Measurements from ENCODE around the gene BNC2.
A peak's percentile ranks its signal among the peaks of the same experiment; 100 is the strongest.

BNC2 gene

DNA sequence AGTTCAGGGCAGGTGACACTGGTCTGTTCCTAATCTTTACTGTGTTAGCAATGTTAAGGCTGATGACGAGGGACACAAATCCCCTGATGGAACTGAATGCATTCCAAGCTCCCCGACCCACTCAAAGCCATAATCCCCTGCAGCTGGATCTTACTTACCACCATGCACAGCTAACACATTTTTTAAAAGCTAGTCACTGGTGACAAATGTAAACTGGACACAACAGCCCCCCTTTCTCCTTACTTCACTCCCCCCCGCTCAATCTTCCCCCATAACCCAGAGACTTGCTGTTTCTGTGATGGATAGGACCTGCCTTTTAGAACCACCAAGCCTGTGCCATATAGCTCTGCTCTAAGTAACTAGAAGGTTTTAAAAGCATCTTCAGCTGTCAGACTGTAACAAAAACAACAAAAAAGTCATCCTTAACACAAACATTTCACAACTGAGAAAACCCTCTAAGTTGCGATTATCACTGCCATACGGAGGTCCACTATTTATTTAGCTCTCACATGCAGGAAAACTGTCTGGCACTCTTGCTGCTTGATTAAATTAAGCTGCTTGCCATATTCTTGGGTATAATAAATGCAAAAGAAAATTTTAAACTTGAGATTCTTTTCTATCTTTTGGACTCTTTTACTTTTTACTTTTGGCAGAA is 44.4 kb downstream of the BNC2 start:
- H3K4me1 ChIP-seq, result peaks cover 8% of the 10 kb centered on the region; the same call in 1 of the 2 replicates
- TF ChIP-seq, protein P1, sequence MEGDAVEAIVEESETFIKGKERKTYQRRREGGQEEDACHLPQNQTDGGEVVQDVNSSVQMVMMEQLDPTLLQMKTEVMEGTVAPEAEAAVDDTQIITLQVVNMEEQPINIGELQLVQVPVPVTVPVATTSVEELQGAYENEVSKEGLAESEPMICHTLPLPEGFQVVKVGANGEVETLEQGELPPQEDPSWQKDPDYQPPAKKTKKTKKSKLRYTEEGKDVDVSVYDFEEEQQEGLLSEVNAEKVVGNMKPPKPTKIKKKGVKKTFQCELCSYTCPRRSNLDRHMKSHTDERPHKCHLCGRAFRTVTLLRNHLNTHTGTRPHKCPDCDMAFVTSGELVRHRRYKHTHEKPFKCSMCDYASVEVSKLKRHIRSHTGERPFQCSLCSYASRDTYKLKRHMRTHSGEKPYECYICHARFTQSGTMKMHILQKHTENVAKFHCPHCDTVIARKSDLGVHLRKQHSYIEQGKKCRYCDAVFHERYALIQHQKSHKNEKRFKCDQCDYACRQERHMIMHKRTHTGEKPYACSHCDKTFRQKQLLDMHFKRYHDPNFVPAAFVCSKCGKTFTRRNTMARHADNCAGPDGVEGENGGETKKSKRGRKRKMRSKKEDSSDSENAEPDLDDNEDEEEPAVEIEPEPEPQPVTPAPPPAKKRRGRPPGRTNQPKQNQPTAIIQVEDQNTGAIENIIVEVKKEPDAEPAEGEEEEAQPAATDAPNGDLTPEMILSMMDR (IDR thresholded peaks at IDR 0.05; ENCODE audit: low read depth, low read length), result no peak
- no peak for DNase-seq

DNA sequence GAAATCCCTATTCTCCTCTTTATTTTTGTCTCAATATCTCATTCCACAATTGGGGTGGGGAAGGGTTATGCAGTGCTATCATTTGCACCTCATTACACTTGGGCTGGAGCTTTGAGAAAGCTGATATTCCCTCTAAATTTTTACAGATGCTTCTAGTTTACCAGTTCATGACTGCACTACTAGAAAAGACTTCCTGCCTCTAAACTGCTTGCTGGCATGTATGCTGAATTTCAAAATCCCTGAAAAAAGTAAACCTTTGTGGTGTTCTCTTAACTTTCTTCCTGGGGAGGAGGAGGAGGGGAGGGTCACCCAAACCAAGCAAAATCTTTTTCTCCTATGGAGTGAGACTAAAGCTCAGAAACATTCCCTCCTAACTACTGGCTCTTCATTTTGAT is 45.1 kb downstream of the BNC2 start:
- TF ChIP-seq, protein P1 (IDR thresholded peaks at IDR 0.05; ENCODE audit: low read depth, low read length), result no peak
- H3K4me3 ChIP-seq (ENCODE audit: low read depth, low read length), result no peak overlapping the region
- H3K36me3 ChIP-seq, result no peaks in the 10 kb centered on the region
- no peaks in the 10 kb centered on the region for H3K27me3 ChIP-seq
- peaks cover 8% of the 10 kb centered on the region; the same call in 1 of the 2 replicates for H3K4me1 ChIP-seq
- no peaks in the 10 kb centered on the region for H3K9me3 ChIP-seq
- no peak for DNase-seq

More for the DNA sequence above, 44.4 kb downstream of the BNC2 start:
- H3K36me3 ChIP-seq, result no peaks in the 10 kb centered on the region
- H3K9me3 ChIP-seq, result no peaks in the 10 kb centered on the region
- no peak overlapping the region for H3K4me3 ChIP-seq (ENCODE audit: low read depth, low read length)
- H3K27me3 ChIP-seq, result no peaks in the 10 kb centered on the region

DNA sequence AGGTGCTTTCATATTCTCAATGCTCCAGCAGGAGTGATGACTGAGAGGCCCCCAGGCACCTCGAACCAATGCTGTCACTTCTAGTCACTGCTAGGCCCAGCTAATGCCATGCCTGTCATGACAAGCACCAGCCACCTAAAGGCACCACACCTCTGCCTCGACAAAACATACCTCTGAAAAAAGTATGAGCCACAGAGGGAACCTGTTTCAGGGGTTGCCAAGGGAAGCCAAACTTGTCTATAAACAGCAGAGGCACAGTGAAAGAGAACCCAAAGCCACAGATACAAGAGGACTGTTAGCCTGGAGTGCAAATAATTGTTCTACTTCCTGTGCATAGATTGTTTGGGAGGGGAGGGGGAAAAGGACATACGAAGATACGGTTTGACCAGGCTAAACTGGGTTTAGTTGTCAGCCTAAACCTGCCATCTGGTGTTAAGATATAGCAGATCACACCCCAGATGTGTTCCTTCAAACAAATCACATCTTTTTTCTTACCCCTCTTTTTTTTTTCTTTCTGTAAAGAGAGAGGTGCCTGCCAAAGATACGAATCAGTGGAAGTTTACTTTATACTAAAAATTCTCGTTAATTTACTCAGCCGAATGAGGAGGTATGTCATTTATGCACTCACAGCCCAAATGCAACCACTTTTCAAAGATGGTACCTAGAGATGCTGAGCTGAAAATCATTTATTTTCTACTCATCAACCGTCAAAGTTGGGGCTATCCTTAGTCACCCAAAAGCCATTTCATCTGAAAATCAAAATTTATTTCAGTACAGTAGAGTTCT is 45.7 kb downstream of the BNC2 start:
- Histone ChIP-seq H3K9me3 (no peaks in the 10 kb centered on the region), H3K36me3 (no peaks in the 10 kb centered on the region), H3K27me3 (no peaks in the 10 kb centered on the region), H3K4me1 (peaks cover 8% of the 10 kb centered on the region; the same call in 1 of the 2 replicates), H3K4me3 (ENCODE audit: low read depth, low read length) (no peak overlapping the region)
- no peak for DNase-seq
- TF ChIP-seq, protein P1 (IDR thresholded peaks at IDR 0.05; ENCODE audit: low read depth, low read length), result peak; percentile 29; the same call in 1 of the 2 replicates

DNA sequence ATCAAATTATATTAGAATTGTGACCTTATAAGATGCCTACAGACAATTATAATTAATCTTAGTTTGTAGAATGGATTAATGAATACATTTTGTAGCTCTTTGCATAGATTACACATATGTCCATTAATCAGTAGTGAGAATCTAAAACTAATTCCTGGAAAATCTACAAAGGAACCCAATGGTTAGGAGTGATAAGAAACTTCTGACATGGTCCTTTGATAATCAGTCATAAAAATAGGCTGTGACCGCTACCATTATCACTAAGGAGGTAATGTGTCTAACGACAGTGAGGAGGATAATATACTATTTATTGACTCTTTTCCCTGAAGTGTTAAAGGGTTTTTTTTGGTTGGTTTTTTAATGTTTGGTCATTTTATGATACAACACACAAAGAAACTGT is 46.6 kb downstream of the BNC2 start:
- Histone ChIP-seq H3K27me3 (no peaks in the 10 kb centered on the region), H3K4me1 (peaks cover 5% of the 10 kb centered on the region; the same call in 1 of the 2 replicates), H3K4me3 (ENCODE audit: low read depth, low read length) (no peak overlapping the region), H3K36me3 (no peaks in the 10 kb centered on the region), H3K9me3 (no peaks in the 10 kb centered on the region)
- DNase-seq, result no peak
- TF ChIP-seq, protein P1 (IDR thresholded peaks at IDR 0.05; ENCODE audit: low read depth, low read length), result no peak

DNA sequence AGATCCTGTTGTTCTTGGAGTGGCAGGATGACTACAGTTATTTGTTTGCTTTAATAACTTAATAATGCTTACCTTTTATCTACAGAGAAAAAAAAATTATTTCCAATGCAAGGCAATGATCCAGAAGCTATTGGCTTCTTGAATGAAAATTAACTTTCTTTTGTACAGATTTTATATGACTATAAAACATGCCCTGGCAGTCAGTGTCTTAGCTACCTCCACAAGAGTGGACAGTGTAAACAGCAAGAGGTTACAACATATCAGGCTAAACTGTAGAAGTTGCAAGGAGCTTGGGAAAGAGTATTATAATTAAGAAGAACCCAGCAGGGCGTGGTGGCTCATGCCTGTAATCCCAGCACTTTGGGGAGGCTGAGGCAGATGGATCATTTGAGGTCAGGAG is 49.1 kb downstream of the BNC2 start:
- Histone ChIP-seq H3K27me3 (no peaks in the 10 kb centered on the region), H3K4me1 (no peaks in the 10 kb centered on the region), H3K4me3 (ENCODE audit: low read depth, low read length) (no peak overlapping the region), H3K9me3 (no peaks in the 10 kb centered on the region), H3K36me3 (no peaks in the 10 kb centered on the region)
- no peak for DNase-seq
- TF ChIP-seq, protein P1 (IDR thresholded peaks at IDR 0.05; ENCODE audit: low read depth, low read length), result no peak

DNA sequence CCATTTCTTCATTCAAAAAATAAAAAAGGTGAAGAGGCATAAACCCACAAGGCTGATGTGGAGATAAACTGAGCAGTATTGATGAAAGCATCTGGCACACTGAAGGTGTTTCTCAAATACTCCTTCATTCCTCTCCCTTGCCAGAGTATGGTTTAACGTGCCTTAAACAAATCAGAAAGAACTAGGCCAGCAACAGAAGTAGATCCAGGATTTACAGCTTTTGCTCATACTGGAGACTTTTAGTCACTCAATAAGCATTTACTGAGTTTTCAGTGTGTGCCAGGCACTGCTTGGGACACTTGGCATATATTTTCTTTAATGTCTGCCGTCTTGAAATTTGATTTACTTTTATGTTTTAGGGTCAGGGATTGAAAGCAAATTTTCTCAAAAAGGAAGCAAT is 53.0 kb downstream of the BNC2 start:
- Histone ChIP-seq H3K4me3 (ENCODE audit: low read depth, low read length) (no peak overlapping the region), H3K36me3 (no peaks in the 10 kb centered on the region), H3K9me3 (no peaks in the 10 kb centered on the region), H3K4me1 (no peaks in the 10 kb centered on the region; the same call in 1 of the 2 replicates), H3K27me3 (no peaks in the 10 kb centered on the region)
- TF ChIP-seq, protein P1 (IDR thresholded peaks at IDR 0.05; ENCODE audit: low read depth, low read length), result no peak
- DNase-seq, result no peak
